HG03460 (cell line): ENCODE results near the gene PRKG1.

ENCODE experiments used
- ATAC-seq: cut with Tn5 transposase; IDR thresholded peaks from one replicate; pipeline ENCODE4 v1.9.1; 2021; ENCODE audit not compliant: unreplicated experiment

Gene PRKG1

DNA sequence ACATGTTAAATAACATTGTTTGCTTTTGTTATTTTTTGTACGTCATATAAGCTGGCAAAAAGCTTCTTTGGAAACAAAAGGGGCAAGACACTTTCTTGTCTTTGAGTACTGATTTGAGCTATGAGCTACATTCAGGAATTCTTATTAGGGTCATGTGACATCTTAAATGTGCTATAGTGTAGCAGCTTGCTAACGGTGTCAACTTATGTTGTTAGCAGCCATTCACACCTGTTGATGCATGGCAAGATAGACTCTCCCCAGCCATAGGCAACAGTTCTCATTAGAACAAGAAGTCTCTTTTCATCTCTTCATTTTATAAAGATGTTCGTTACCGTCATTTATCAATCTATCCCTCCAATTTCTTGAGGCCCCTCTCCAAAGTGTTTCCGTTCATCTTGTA is 411.4 kb downstream of the PRKG1 start:
- no peak for ATAC-seq

DNA sequence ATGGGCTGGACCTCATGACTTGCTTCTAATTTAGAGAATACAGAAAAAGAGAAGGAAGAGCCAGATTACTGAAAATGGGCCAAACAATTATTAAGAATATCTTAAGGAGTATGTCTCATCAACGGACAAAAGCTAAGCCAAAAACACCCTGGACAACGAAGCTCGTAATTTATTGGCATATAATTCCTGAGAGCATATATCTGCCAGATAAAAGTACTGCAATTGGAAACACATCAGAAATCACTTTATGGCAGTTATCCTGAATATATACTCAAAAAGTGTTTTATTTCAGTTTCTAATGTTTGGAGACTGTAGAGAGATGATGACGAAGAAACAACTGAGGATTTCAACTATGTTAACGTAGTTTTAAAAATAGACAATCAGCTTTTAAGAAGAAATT is 413.3 kb downstream of the PRKG1 start:
- no peak for ATAC-seq

- ATAC-seq: no peak
Observed at GRCh38 chr10:51488766-51489408, 414.6 kb downstream of the PRKG1 start.

DNA sequence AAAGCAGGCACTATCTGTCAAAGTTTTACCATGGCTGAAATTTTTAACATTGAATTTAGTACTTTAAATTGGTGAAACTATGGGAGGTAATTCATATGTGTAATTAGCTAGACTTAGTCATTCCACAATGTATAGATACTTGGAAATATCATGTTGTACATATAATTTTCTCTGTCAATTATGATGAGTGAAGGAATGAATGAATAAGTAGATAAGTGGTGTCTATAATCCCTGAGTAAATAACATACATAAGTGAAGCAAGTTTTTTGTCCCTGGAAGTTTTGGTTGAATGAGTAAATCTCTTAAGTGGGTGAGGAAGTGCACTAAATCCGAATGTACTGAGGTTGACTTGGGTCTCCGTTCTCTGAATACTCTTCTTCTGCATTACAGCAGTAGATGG is 424.1 kb downstream of the PRKG1 start:
- ATAC-seq: no peak

DNA sequence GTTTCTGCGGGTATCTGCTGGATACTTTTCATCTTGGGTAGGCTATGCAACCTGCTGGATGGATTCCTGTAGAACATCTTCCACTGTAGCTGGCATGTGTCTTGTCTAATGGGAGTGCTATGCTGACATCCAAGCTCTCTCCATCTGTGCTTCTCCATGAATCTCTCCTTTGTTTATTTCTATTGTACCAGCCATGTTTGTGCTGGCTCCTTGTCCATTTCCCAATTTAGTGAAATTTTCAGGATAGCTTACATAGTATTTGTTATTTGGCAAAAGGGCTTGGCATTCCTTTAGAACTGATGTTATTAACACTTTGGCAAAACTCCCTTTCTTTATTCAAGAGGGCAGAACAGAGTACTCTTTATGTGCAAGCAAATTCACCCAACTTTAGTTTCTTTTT is 427.1 kb downstream of the PRKG1 start:
- no peak for ATAC-seq

DNA sequence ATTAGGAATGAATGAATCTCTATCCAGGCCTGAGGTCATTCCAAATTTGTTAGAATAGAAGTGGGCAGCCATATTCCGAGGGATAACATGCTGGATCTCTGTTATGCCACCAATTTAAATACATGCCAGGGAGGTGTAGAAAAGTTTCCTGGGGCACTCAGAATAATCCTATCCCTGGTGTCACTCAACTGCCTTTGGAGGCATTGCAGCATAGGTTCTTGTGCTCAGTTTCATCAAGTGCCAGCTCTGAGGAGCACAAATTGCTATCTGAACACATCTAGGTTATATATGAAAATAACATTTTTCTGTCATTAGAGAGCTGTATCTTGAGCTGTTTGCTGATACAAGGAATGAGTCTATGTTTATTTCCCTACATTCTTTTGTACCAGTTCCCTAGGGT is 427.8 kb downstream of the PRKG1 start:
- no peak for ATAC-seq

DNA sequence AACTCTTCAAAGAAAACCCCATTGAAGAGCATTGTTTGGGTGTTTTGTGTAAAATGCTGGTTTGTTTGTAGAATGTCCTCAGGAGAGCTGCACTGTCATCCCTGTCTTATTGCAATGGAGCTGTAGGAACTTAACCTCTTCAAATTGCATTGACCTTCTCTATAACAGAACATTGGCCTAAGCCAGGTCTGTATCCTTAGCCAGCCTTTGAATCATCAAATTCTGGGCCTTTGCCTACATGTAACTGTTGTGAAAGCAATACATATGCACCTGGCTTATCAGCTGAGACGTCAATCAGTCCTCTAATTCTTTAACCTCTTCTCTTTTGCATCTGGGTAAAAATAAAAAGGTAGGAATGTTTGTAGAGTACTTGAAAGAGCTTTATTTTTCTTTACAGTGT is 429.1 kb downstream of the PRKG1 start:
- ATAC-seq: no peak

DNA sequence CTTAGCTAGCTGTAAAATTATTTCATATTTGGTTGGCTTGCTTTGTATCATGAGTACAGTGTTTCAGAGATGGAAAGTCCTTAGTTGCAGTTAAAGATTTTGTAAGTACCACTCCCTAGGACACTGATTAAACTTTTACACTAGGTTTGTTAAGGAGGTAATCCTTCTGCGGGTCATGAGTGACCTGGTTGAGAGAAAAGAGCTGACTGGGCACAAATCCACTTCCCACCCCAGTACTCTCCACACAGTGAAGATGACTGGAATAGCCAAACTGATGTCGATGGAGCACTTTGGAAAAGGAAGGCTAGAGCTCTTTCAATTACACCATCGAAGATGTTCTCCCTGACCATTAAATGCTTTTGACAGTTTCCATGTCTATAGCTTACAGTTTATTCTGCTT is 433.2 kb downstream of the PRKG1 start:
- ATAC-seq: no peak

- no peak for ATAC-seq
Observed at GRCh38 chr10:51508156-51508555, 433.9 kb downstream of the PRKG1 start.

DNA sequence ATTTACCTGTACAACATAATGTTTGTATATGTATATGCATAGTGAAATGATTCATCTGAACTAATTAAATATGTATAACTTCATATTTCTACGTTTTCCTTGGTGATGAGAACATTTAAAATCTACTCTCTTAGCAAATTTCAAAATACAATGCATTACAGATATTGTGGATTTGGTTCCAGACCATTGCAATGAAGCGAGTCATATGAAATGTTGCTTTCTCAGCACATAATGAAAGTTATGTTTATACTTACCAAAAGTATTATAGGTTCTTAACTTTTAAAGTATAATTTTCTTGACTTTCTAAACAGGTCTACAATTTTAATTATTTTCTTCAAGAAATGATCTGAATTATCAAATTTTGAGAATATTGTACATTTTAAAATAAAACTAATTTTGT is 435.9 kb downstream of the PRKG1 start:
- ATAC-seq: no peak

- no peak for ATAC-seq
Observed at GRCh38 chr10:51521605-51522004, 447.3 kb downstream of the PRKG1 start.

DNA sequence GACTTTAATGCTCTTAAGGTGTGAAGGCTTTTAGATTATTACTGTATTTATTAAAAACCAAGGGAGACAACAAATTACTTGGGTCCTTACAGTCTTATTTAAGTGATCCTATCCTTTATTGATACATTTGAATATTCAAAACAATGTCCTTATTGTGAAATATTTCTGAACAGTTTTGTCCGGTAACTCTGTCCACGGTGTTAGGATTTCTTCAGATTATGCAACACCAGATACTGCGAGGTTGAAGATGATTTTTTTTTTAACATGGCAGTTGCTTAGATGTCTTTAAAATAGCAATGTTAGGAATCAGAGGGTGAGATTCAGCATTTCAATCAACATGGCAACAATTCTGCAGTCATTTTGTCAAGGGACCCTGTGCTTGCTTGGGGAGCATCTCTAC is 448.6 kb downstream of the PRKG1 start:
- ATAC-seq: no peak

DNA sequence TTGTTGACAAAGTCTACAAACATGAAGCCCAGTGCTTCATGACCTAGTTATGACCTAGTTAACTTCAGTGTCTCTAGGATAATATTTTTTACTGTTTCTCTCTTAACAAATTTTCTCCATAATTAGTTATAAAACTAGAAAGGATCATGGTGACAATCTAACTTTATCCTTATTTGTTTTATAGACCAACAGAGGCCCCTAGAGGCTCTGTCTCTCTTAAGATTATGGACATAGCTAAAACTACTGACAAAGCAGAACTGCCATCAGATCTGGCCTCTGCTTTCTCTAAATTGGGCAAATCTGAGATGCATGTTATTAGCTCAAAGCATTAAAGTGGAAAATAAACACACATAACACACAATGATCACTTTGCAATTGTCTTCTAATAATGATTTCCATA is 449.2 kb downstream of the PRKG1 start:
- ATAC-seq: no peak

- no peak for ATAC-seq
Observed at GRCh38 chr10:51524041-51524440, 449.8 kb downstream of the PRKG1 start.

- ATAC-seq: no peak
Observed at GRCh38 chr10:51527522-51528219, 453.4 kb downstream of the PRKG1 start.

- ATAC-seq: no peak
Observed at GRCh38 chr10:51528527-51528926, 454.2 kb downstream of the PRKG1 start.

DNA sequence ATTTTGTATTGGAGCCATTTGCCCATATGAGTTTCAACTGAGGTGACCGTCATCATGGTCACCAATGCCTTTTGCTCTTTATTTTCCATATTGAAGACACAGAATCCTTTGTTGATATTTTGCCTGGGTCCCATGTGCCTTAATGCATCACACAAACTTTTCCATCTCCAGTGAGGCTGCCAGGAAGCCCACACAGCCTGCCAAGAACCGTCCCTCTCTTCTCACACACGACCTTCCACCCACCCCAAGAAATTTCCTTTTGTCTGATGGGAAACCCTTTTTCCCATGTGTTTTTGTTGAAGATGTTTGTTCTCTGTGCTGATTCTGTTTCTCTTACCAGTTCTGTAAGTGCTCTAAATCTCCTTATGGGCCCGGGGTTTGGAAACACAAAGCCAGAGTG is 456.3 kb downstream of the PRKG1 start:
- no peak for ATAC-seq

DNA sequence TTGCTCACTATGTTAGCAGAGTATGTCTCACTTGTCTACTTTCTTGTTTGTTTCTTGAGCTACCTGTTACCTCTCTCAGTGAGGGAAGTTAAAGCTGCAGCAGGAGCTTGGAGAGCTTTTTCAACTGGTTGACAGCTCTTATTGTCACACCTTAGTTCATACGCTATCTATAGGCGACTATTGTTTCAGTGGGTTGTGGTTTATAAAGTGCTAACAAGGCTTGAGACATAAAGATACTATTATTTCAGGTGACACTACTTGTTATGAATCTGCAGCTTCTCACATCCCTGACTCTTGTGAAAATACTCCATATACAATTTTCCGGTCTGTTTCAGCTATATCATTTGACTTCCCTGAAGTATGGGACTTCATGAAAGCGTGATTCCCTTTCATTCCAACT is 457.8 kb downstream of the PRKG1 start:
- ATAC-seq: no peak

DNA sequence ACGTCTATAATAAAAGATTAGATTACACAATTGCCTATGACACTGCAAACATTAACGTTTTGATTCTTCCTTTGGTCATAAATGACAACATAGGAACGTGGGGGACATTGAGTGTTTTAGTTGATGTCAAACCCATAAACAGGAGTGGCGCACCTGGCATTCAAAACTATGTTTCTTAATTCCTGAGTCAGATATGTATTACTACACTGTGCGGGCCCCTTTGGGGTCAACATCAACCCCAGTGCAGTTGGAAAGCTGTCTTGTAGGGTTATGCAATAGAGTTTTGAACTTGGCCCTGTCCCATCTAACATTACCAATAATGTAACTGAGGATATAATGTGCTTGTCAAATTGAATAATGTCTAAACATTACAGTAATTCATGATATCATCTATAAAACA is 468.6 kb downstream of the PRKG1 start:
- ATAC-seq: no peak

GRCh38 chr10:51544933-51545332 is 470.6 kb downstream of the PRKG1 start:
- ATAC-seq: no peak

DNA sequence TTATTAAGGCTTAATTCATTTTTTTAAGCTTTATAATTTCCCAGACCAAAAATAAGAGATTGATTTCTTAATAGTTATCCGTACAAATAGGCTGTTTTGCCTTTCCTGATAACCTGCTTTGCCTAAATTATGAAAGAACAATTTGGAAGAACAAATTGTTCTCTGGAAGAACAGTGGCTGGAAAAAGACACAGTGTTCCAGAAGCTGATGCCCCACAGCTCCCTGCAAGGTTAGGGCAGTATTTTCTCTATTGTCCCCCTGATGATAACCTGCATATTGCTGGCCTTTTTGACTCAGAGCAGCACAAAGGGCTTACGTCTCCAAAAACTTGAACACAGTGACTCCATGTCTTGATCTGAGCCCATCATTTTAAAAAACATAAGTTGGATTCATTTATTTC is 473.7 kb downstream of the PRKG1 start:
- no peak for ATAC-seq

DNA sequence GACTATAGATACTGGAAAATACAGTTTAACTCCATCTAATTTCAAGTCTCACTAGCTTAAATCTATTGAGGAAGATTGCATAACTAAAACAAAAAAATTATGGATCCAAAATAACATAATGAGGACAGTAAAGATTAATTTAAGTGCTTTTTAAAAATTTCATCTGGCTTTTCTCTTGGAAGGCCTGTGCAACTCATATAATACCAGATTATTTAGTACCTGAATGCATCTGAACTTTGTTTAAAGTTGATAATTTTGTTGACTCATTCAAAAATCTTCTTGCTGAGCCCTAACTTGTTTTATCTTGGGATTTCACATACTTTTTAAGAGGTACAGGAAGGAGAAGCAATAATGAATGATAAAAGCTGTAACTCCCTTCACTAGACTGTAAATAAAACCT is 478.6 kb downstream of the PRKG1 start:
- no peak for ATAC-seq

DNA sequence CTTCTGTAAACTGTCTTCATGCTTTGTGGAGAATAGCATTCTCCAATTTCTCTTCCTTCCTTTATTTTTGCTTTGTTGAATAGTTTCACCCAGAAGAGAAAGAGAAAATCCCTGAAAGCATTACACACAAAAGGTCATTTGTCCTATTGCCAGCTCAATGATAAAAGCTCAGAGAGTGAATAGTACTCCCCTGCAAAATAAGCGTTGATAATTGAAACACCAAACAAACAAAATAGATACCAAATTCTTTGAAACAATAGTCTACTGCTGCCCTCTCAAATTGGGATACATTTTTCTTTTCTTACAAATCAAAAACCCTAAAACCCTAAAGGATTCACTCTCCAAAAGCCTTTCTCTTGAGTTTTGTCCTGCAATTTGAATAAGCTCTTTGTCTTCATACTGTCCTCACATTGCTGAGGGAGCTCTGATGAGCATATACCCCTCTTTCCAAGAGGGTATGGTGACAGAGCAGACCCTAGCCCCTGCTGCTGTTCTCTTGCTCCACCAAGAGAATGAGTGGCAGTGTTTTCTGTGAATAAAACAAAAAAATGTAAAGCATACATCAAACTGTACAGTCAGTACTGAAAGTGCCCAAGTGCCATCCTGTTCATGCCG is 490.7 kb downstream of the PRKG1 start:
- no peak for ATAC-seq
